ENCODE measurements around the gene MSL1. TPM values are rescaled to one million over a fixed set of nuclear protein-coding genes. Genes with fewer than 3 reads are reported as not detected.
A peak's percentile ranks its signal among the peaks of the same experiment; 100 is the strongest.

MSL1 gene
- total and polyA plus RNA-seq, 9 of the 15 experiments (the other 6 are each of a cell fraction or from before 2014, with no cell fraction given), result 13.8 to 120 (median 61.9) TPM

GRCh38 chr17:40106760-40107521 is 14.8 kb upstream of the MSL1 start:
- in situ Hi-C loops (cut with MboI), result no loop called here
- Histone ChIP-seq H3K36me3 (ENCODE audit: control insufficient read depth, insufficient read depth, low read length) (no peaks in the 10 kb centered on the region), H3K9me1 (ENCODE audit: control insufficient read depth, insufficient read depth, low read length) (no peaks in the 10 kb centered on the region), H3K4me2 (ENCODE audit: insufficient read depth, low read length) (no peak overlapping the region), H3K79me2 (ENCODE audit: control insufficient read depth, insufficient read depth, low read length) (no peaks in the 10 kb centered on the region), H3K9me3 (replicated peaks; ENCODE audit: control insufficient read depth, insufficient read depth, low read depth, low read length) (no peaks in the 10 kb centered on the region), H3K9ac (ENCODE audit: insufficient read depth in 1 of 2, low read depth in 2 of 2, low read length in 2 of 2) (peak overlapping the region in 1 of 2 experiments; percentile 84; a peak in 1 of 4 replicates), H3K27me3 (ENCODE audit: control insufficient read depth in 2 of 2, insufficient read depth in 2 of 2, low read length in 2 of 2) (no peaks in the 10 kb centered on the region), H2AFZ (ENCODE audit: low read depth, low read length) (peak overlapping the region; percentile 99), H3K27ac (ENCODE audit: extremely low read depth, low read depth, low read length) (no peak overlapping the region), H4K20me1 (replicated peaks; ENCODE audit: control insufficient read depth, insufficient read depth, low read length) (no peaks in the 10 kb centered on the region), H3K4me3 (no peak overlapping the region), H3K4me1 (replicated peaks in 1 of 2; ENCODE audit: control insufficient read depth in 2 of 2, insufficient read depth in 2 of 2, low read length in 2 of 2) (peaks cover 55 to 66% of the 10 kb centered on the region in 2 experiments)
- ChIA-PET POLR2A (interaction anchor here (0.6 to 0.7 kb wide), 3 partner anchors 51 to 435 kb away, joined by 3 read pairs; no protein-coding TSS in a partner anchor), CTCF (ENCODE audit: low intra/inter-chr PET ratio) (no interaction called here)
- BruUV-seq (replicated peaks), result no TSS peak
- DNase-seq (ENCODE audit: extremely low read depth in 1 of 4, low spot score in 3 of 4) (no peak), FAIRE-seq (no peak), ATAC-seq (no peak)
- 85% methylated on average over 14 of the region's 20 CpGs for WGBS (ENCODE audit: insufficient coverage, low coverage, missing lambda C conversion rate)
- TF ChIP-seq ATF2 (CRISPR knock-in tag; IDR thresholded peaks at IDR 0.05), result no peak
- TF ChIP-seq COPS2 (conservative IDR thresholded peaks at IDR 0.05), result no peak
- no peak for TF ChIP-seq BRD9 (IDR thresholded peaks at IDR 0.05; ENCODE audit: low read depth, partially characterized antibody)
- no peak for TF ChIP-seq THRA (IDR thresholded peaks at IDR 0.05)
- intact Hi-C loops (cut with micrococcal nuclease), result no loop called here
